Measurements from ENCODE around the gene ASB2.

ASB2 gene

DNA sequence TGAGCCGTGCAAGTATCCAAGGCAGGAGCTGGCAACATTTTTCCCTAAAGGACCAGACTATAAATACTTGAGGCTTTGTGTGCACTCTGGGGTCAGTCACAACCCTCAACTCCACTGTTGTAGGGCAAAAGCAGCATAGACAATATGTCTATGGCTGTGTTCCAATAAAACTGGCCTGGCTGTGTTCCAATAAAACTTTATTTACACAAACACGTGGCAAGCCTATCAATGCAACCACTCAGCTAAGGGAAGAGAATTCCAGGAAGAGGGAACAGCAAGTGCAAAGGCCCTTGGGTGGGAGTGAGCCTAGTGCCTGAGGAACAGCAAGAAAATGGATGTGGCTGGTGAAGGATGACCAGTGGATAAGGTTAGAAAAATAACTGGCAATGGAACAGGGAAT lies 60.6 kb downstream of the ASB2 start:
- no peak for DNase-seq (ENCODE audit: low read depth, low spot score)

GRCh38 chr14:93915070-93915705 lies 61.2 kb downstream of the ASB2 start:
- no peak overlapping the region for H3K27ac ChIP-seq
- DNase-seq (ENCODE audit: low read depth, low spot score): no peak

More for the DNA sequence above, 60.6 kb downstream of the ASB2 start:
- H3K27ac ChIP-seq: no peak overlapping the region

DNA sequence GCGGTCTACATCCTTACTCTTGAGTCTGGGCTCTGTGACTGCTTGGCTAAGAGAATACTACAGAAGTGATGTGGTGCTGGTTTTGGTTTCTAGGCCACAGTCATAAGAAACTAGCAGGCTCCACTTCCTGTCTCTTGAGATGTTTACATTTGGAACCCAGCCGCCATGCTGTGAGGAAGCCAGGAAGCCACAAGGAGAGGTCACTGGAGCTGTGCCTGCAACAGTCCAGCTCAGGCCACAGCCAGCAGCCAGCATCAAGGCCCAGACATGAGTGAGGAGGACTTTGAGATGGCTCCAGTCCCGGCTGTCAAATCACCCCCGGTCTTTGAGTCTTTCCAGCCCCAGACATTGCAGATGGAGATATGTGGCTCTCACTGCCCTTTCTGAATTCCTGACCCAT lies 62.1 kb downstream of the ASB2 start:
- no peak for DNase-seq (ENCODE audit: low read depth, low spot score)
- H3K27ac ChIP-seq: no peak overlapping the region

DNA sequence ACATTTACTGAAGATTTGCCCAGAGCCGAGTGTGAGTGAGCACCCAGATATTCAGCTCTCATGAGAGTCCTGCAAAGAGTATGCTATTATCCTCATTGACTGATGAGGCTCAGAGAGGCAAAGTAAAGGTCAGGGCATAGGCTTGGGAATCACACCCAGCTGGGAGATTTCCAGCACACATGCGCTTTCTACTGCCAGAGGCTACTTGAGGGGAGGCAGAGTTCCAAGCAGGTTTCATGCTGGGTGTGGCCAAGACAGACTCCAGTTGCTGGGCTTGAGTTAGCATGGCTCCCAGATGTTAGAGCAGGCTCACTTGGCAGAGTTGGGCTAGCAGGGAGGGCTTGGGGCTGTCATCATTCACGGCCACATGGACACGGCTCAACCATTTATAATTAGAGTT lies 63.6 kb downstream of the ASB2 start:
- no peak overlapping the region for H3K27ac ChIP-seq
- no peak for DNase-seq (ENCODE audit: low read depth, low spot score)

DNA sequence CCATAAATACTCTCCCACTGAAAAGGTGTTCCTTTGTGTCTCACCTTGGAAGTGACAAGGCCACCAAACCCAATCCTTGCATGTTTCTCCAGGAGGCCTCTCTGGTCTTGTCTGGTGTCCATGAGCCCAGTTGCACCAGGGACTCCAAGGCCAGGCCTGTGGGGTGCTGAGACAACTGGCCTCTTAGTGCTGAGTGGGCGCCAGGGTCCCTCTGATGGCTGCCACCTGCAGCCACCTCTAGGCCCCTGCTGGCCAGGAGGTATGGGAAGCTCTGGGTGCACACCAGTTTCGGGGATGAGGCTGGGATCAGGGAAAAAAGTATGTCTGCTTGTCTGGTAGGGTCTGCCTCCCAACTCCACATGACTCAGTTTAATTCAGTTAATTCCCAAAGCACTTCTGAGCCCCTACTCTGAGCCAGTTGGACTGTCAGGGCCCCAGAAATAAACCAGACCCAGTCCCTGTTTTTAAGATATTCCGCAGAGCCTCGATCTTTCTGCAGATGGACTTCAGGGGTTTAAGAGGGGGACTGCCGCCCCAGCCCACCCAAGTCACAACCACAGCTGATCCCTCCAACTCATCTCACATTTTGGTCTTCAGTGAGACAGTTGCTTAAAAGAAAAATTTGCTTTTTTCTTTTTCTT lies 64.3 kb downstream of the ASB2 start:
- DNase-seq (ENCODE audit: low read depth, low spot score): no peak
- no peak overlapping the region for H3K27ac ChIP-seq

DNA sequence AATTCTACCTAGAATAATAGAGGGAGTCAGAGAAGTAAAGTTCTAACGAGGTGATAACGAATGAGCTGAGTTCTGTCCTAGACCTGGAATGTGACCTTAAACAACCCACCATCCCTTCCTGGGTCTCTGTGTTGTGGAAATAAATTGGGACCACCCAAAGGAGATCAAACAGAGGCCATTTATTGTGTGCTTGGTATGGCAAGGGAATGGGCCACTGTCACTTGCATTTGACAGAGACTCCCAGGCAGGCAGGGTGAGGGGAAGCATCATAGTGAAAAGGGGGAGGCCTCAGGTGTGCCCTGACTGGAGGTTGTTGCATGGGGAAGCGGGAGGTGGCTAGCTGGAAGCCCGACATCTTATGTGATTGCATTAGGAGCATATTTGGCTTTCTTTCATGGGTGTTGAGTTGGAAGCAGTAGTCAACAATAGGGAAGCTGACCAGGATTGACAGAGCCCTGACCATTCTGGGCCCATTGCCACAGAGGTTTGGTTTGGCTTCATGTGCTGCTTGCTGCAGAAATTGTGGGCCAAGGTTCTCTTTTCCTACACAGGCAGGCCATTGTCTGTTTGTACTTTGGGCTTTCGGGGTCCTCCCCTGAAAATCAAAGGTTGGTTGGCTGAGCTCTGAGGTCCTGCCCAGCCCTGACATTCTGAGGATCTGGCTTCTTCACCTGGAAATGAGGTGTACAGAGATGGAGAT lies 66.8 kb downstream of the ASB2 start:
- no peak for DNase-seq (ENCODE audit: low read depth, low spot score)

GRCh38 chr14:93906341-93907329 lies 69.7 kb downstream of the ASB2 start:
- DNase-seq (ENCODE audit: low read depth, low spot score): no peak
- H3K27ac ChIP-seq: no peak overlapping the region

More for the DNA sequence above, 66.8 kb downstream of the ASB2 start:
- no peak overlapping the region for H3K27ac ChIP-seq

- no peak for DNase-seq (ENCODE audit: low read depth, low spot score)
- H3K27ac ChIP-seq: no peak overlapping the region
Measured at GRCh38 chr14:93905623-93906022, 70.7 kb downstream of the ASB2 start.

GRCh38 chr14:93903342-93904184 lies 72.8 kb downstream of the ASB2 start:
- no peak for DNase-seq (ENCODE audit: low read depth, low spot score)
- no peak overlapping the region for H3K27ac ChIP-seq

DNA sequence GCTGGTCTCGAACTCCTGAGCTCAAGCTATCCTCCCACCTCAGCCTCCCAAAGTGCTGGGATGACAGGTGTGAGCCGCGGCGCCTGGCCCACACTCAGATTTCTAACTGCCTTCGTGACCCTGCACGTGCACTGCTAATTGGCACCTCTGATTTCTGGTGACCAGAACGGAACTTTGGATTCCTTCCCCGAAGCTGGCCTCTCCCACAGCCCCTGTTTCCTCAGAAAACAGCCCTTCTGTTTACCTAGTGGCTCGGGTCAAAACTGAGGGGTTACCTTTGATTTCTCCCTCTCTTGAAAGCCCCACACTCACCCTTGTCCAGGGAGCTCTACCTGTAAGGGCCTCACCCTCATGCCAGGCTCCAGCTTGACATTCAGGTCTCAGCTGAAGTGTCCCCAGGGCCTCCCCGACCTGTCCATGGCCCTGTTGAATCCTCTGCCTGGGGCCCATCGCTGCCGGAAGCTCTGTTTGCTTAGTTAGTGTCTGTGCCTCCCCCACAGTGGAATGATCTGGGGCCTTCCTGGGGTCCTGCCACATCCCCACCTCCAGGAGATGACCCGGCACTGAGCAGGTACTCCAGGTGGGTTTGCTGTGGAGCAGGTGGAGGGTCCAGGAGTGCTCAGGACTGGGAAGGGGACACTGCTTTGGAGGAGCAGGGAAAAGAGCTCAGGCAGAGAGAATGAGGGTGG lies 73.6 kb downstream of the ASB2 start:
- DNase-seq (ENCODE audit: low read depth, low spot score): no peak
- H3K27ac ChIP-seq: no peak overlapping the region

- H3K27ac ChIP-seq: no peak overlapping the region
- no peak for DNase-seq (ENCODE audit: low read depth, low spot score)
Measured at GRCh38 chr14:93901813-93902212, 74.6 kb downstream of the ASB2 start.

DNA sequence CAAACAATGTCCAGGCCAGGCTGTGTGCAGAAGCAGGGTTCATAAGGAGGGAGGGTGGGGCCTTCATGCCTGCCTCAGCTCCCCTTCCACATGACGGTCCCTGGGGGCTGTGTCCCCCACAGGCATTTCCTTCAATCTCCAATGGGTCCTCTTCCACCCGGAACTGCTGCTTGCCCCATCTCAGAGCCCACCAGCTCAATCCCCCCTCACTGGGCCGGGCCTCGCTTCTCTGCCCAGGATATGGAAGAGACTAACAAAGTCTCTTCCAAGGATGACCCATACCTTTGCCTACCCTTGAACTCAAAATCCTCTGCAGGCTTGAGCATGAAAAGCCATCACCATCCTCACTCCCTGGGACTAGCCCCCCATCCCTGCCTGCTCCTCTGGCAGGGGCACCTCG lies 77.6 kb downstream of the ASB2 start:
- no peak for DNase-seq (ENCODE audit: low read depth, low spot score)
- H3K27ac ChIP-seq: no peak overlapping the region

DNA sequence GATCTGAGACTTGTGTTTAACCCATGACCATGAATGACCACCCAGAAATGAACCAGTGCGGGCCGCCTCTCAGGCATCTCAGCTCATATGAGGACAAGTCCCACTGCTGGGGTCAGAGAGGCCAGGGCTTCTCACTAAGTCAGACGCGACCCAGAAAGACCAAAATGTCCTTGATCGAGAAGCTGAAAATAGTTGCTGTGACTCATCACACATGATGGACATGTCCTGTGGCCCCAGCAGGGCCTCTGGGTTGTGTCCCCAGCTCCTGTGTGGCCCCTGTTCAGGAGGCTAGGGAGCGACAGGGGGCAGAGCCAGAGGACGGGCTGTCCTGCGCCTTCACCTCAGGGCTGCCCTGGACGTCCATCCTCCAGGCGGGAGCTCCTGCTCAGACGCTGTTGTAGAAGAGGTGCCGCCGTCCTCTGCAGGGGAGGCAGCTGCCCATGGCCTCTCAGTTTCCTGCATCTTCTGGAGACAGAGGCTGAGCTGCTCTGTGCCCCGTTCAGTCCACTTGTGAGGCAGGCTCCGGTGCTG lies 78.2 kb downstream of the ASB2 start:
- no peak overlapping the region for H3K27ac ChIP-seq
- DNase-seq (ENCODE audit: low read depth, low spot score): no peak

DNA sequence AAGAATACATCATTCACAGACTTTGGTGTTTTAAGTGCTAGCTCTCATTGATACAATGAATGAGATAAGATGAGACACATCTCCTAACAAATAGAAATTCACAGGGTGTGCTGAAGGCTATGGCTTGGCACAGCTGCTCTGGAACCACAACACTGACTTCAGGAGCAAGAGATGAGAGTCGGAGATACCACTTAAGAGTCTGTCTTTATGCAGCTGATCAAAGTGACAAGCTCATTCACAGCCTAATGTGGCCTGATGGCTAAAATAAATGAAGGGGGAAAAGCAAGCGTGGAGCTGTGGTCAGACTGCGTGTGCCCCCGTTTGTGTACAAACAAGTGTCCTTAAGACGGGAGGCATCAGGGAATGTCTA lies 78.9 kb downstream of the ASB2 start:
- no peak for DNase-seq (ENCODE audit: low read depth, low spot score)
- H3K27ac ChIP-seq: no peak overlapping the region

DNA sequence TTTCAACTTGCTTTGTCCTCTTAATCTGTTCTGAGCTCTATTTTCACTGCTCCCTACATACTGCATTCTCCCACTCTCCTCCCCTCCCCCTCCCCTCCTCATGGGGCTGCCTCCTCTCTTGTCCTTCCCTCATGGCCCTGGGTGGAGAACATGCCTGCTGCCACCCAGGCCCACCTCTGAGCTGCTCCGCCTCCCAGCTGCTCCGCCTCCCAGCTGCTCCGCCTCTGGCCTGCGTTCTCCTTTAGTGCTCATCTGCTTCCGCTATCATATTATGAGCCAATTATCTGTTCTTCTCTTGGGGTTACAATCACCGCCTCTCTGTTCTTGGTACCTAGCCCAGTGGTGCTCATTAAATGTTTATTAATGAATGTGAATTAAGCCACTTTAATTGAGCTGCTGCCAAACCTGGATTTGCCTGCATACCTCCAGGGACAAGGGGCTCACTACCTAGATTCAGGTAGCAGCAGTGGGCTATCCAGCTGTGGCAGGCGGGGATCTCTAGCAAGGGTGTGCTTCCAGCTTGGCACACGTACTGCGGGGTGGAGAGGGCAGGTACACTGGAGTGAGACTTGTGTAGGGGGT lies 81.3 kb downstream of the ASB2 start:
- DNase-seq (ENCODE audit: low read depth, low spot score): no peak
- no peak overlapping the region for H3K27ac ChIP-seq

DNA sequence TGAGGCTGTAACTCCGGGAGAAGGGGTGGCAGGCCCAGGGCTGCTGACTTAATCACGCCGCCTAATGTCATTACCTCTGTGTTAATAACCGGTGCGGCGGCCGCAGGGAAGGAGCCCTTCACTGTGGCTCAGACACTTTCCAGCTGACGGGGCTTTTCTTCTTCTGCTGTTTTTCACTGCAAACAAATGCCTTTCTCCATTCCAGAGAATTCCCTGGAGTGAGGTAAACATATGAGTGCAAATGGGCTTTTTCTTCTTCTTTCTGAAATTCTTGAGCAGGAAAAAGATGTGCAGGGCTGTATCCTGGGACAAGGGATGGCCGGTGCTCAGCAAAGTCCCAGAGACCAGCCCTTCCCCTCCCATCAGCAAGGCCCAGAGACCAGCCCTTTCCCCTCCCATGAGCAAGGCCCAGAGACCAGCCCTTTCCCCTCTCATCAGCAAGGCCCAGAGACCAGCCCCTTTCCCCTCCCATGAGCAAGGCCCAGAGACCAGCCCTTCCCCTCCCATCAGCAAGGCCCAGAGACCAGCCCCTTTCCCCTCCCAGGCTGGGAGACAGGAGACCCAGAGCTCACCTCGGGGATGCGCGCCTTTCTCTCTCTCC lies 82.6 kb downstream of the ASB2 start:
- DNase-seq (ENCODE audit: low read depth, low spot score): no peak
- H3K27ac ChIP-seq: no peak overlapping the region

- no peak overlapping the region for H3K27ac ChIP-seq
- no peak for DNase-seq (ENCODE audit: low read depth, low spot score)
Measured at GRCh38 chr14:93892923-93893558, 83.3 kb downstream of the ASB2 start.

DNA sequence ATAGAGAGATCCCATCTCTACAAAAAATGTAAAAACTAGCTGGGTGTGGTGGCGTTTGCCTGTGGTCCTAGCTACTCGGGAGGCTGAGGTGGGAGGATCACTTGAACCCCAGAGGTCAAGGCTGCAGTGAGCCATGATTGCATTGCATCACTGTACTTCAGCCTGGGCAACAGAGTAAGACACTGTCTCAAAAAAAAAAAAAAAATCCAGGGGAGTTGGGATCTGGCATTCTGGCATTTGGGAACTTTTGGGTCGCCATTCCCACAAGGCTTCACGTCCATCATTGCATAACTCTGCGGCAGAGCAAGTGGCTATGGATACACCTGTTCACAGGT lies 83.9 kb downstream of the ASB2 start:
- DNase-seq (ENCODE audit: low read depth, low spot score): no peak
- H3K27ac ChIP-seq: no peak overlapping the region

All from epithelial cell of prostate (primary cell).